GM18498 (cell line): ENCODE data around the gene MRPL55.

ENCODE experiments used
- ATAC-seq: cut with Tn5 transposase; IDR thresholded peaks from one replicate; pipeline ENCODE4 v1.9.1; 2021; ENCODE audit warnings: mild to moderate bottlenecking, moderate library complexity; ENCODE audit not compliant: unreplicated experiment

MRPL55 gene

GRCh38 chr1:228109073-228109961 lies at the start of gene MRPL55:
Gene MRPL55 (minus strand): TSS chr1:228109299. CDS start chr1:228108260, 1,039 bp downstream.
- ATAC-seq, result peak; percentile 92

DNA sequence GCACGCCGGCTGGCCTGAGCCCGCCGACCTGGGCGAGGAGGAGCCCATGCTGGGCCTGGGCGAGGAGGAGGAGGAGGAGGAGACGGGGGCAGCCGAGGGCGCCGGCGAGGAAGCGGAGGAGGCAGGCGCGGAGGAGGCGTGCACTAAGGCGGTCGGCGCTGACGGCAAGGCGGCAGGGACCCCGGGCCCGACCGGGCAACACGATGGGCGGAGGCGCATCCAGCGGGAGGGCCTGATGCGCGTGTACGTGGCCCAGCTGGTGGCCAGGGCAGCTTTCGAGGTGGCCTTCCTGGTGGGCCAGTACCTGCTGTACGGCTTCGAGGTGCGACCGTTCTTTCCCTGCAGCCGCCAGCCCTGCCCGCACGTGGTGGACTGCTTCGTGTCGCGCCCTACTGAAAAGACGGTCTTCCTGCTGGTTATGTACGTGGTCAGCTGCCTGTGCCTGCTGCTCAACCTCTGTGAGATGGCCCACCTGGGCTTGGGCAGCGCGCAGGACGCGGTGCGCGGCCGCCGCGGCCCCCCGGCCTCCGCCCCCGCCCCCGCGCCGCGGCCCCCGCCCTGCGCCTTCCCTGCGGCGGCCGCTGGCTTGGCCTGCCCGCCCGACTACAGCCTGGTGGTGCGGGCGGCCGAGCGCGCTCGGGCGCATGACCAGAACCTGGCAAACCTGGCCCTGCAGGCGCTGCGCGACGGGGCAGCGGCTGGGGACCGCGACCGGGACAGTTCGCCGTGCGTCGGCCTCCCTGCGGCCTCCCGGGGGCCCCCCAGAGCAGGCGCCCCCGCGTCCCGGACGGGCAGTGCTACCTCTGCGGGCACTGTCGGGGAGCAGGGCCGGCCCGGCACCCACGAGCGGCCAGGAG lies 49.3 kb upstream of the MRPL55 start:
- no peak for ATAC-seq

- no peak for ATAC-seq
Observed at GRCh38 chr1:228157729-228158126, 48.6 kb upstream of the MRPL55 start.

DNA sequence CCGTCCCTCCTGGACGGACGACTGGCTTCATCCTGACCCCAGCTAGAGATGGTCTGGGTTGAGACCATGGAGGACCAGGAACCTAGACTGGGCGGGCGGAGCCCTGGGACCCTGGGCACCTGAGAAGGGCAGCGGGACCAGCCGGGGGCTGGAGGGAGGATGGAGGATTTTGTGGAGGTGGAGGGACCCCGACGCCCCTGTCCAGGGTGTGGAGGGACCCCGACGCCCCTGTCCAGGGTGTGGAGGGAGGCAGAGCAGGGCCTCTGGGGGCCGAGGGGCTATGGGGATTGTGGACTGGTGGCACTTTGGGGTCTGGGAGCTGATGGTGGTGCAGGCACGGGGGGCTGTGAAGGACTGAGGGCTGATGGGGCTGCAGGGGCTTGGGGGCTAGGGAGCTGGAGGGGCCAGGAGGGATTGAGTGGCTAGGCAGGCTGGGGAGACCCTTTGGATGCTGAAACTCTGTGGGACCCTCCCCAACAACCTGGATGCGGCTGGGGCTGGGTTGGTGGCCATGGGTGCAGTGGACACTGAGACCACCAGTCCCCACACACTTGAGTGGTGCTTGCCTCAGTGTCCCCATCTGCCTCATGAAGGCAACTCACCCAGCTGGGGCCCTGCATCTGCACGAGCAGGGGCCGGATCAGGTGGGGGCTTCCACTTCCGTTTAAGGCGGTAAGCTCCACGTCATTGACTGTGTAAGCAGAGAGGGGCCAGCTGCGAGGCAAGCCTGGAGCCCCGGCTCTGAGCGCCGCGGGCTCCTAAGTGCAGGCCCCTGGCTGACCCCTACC lies 48.0 kb upstream of the MRPL55 start:
- ATAC-seq, result no peak

GRCh38 chr1:228156515-228156881 lies 47.4 kb upstream of the MRPL55 start:
- no peak for ATAC-seq

DNA sequence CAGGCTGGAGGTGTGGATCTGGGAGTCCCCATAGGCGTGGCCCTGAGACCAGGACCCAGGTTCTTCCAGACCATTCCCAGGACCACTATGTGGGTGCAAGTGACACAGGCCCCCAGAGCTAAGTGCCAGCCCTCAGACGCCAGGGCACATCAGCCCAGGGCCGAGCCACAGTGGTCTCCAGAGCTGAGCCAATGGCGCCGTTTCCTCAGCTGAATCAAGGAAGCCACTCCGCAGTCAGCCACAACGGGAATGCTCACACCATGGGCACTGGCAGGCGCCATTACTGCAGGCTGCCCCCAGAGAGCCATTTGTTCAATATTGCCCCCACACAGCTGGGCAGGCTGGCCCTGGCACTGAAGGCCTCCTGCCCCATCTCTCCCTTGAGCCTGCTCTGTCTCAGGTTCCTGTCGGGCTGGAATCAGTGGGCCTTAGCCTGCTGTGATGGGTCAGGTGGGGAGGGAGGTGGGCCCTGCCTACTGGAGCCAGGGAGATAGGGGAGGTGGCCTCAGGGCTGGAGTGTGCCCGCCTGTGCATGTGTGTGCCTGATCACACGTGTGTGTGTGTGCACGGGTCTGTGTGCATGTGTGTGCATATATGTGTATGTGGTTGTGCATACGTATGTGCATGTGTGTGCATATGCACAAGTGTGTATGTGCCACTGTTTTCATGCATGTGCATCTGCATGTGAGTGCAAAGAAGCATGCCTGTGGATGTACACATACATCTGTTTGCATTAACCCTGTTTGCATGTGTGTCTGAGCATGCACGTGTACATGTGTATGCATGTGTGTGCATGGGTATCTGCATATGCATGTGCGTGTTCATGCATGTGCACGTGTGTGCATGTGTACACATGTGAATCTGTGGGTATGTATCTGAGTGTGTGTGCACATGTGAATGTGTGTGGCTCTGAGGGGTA lies 46.8 kb upstream of the MRPL55 start:
- no peak for ATAC-seq

- no peak for ATAC-seq
Observed at GRCh38 chr1:228154670-228155571, 45.8 kb upstream of the MRPL55 start.

DNA sequence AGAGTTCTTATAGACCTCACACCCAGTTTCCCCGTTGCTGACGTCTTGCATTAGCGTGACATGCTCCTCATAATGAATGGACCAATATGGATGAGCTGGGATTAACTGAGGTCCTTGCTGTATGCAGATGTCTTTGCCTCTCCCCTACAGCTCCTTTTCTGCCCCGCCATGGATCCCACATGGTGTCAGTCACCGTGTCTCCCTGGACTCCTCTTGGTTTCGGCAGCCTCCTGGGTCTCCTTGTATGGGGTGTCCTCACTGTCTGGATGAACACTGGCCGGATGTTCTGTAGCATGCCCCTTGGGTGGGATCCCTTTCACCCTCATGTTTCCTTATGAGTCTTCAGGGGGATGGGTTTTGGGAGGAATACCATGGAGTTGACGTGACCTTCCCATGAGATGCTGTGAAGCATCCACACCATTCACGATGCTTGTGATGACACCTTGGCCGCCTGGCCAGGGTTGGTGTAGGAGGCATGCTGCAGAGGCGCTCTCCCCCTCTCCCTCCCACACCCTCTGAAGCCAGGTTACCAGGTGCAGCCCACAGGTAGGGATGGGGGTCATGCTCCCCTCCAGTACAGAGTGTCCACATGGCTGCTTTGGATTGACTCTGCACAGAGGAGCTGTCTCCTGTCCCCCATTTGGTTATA lies 45.0 kb upstream of the MRPL55 start:
- no peak for ATAC-seq

- no peak for ATAC-seq
Observed at GRCh38 chr1:228152918-228153258, 43.8 kb upstream of the MRPL55 start.

DNA sequence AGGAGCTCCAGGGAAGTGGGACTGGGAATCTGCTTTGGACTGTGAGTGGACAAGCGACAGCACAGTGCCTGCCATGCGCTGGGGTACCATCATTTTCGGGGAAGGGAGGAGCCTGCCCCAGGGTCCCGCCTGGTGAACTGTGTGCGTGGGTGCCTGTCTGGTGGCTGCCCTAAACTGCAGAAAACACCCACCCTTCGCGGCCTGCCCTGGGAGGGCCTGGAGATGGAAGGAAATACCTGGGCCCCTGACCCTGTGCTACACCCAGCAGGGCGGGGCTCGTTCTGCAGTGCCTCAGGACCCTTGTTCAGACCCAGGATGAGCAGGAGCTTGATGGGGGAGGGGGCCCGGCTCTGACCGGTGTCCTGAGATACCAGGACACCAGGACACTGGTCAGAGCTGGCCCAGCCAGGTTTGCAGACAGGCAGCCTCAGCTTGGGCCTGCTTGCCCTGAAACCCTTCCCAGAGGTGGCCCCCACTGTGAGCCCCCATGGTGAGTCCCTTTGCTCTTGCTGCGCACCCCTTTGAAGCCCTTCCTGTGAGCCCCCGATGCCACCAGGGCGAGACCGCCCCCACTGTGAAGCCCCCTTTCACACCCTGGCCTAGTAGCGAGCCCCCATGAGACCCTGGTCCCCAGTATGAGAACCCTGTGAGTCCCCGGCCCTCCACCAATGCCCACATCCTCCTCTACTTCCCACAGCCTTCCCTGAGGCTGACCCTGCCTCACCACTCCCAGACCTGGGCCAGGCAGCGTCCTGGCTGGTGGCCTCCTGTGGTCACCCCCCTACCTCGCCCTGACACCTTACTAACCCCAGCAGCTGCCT lies 43.2 kb upstream of the MRPL55 start:
- no peak for ATAC-seq

GRCh38 chr1:228151180-228151925 lies 42.3 kb upstream of the MRPL55 start:
- no peak for ATAC-seq

GRCh38 chr1:228150461-228151179 lies 41.5 kb upstream of the MRPL55 start:
- ATAC-seq, result no peak

- ATAC-seq, result no peak
Observed at GRCh38 chr1:228150120-228150460, 41.0 kb upstream of the MRPL55 start.

DNA sequence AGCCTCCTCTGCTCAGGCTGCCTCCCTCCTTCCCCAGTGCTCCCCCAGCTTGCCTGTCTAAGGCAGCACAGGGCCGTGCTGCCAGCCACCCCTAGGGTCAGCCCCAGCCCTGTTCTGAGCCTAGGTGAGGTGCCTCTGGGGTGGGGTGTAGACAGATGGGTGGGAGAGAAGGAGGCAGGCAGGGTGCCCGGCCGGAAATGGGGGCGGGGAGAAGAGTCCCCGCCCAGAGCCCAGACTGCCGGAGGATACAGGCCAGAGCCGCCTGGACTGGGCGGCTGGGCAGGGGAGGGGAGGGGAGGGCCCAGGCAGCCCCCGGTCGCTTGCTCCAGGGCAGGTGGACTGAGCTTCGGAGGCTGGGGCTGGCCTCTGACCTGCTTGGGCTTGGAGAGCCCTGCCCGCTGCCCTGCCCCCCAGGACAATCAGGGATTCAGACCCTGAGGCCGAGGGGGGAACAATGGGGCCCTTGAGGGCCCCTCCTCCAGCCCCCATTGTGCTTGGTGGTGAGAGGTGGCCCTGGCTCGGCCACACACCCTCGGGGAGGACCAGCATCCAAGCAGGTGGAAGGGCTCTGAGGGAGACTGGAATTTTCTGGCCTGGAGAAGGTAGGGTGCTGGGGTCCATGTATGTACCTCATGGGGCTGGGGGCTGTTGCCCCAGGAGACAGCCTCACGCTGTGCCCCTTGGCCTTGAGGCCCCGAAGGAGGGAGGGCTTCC lies 40.5 kb upstream of the MRPL55 start, which contains the start of gene GJC2:
GJC2 (plus strand) TSS at position 525 of the 714 bp plus-strand sequence. CDS start 7,829 bp downstream, outside the sequence.
- ATAC-seq, result no peak

DNA sequence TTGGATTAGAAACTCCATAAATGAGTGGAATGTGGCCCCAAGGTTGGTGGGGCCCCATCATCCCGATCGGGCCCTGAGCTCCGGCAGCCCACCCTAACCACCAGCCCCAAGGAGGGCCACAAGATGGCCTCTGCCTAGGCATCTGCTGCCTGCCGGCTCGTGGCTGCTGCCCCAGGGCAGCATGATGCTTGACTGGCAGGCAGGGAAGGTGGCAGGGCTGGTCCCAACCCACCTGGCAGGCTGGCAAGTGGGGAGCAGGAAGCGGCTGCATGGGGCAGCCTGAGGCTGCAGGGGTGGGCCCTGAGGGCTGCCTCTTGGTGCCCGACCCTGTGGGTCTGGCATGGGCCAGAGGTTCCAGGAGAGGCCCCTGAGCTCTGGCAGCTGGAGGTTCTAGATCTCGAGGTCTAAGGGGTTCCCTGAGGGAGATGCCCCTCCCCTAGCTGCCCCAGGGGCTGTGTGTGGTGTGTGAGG lies 39.9 kb upstream of the MRPL55 start:
- ATAC-seq, result no peak
